ENCODE measurements around the gene SRD5A1. TPM values are rescaled to one million over a fixed set of nuclear protein-coding genes. Genes with fewer than 3 reads are reported as not detected.
A peak's percentile ranks its signal among the peaks of the same experiment; 100 is the strongest.

The SRD5A1 gene
- polyA plus RNA-seq, 2 of the 4 experiments (the other 2 are of a cell fraction) = 9.7 to 25.4 TPM

DNA sequence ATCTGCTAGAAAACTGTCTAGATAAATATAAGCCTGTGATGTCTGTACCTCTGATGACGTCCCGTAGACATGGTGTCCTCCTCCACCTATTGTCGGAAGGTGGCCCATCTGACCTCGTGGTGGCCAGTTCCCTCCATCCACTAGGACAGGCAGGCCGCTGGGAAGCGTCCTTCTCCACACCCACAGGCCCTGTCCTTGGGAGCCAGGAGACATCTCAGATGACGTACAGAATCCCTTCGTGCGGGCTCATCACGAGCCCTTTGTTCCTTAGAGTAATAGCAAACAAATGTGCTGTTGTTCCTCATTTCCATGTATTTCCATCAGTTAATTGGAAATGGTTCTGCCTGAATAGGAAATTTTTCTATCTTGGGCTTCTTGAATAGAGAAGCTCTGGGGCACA, 41.6 kb downstream of the SRD5A1 start:
- TF ChIP-seq HOXB5 (CRISPR knock-in tag; IDR thresholded peaks at IDR 0.05) (no peak), SREBF2 (IDR thresholded peaks at IDR 0.05) (no peak), POLR2AphosphoS2 (conservative IDR thresholded peaks at IDR 0.05; ENCODE audit: low read length) (no peak), ZFP36 (IDR thresholded peaks at IDR 0.05; ENCODE audit: borderline replicate concordance, partially characterized antibody) (no peak), RAD21 (conservative IDR thresholded peaks at IDR 0.05 in 1 of 2, IDR thresholded peaks at IDR 0.05 in 1 of 2) (no peak), RCOR1 (IDR thresholded peaks at IDR 0.05; ENCODE audit: low read depth, low read length) (no peak), CEBPB (IDR thresholded peaks at IDR 0.05) (no peak), ZSCAN20 (CRISPR knock-in tag; IDR thresholded peaks at IDR 0.05) (no peak), HOXA7 (CRISPR knock-in tag; IDR thresholded peaks at IDR 0.05) (no peak), CBX8 (IDR thresholded peaks at IDR 0.05) (no peak)
- TF ChIP-seq, protein P1, sequence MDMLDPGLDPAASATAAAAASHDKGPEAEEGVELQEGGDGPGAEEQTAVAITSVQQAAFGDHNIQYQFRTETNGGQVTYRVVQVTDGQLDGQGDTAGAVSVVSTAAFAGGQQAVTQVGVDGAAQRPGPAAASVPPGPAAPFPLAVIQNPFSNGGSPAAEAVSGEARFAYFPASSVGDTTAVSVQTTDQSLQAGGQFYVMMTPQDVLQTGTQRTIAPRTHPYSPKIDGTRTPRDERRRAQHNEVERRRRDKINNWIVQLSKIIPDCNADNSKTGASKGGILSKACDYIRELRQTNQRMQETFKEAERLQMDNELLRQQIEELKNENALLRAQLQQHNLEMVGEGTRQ (IDR thresholded peaks at IDR 0.05) = no peak
- TF ChIP-seq, protein P2, sequence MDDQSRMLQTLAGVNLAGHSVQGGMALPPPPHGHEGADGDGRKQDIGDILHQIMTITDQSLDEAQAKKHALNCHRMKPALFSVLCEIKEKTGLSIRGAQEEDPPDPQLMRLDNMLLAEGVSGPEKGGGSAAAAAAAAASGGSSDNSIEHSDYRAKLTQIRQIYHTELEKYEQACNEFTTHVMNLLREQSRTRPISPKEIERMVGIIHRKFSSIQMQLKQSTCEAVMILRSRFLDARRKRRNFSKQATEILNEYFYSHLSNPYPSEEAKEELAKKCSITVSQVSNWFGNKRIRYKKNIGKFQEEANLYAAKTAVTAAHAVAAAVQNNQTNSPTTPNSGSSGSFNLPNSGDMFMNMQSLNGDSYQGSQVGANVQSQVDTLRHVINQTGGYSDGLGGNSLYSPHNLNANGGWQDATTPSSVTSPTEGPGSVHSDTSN (IDR thresholded peaks at IDR 0.05) = no peak
- CTCF ChIA-PET = no interaction called here
- Histone ChIP-seq H3K4me1 (no peaks in the 10 kb centered on the region), H3K4me3 (no peak overlapping the region), H3K9me3 (peaks cover 7% of the 10 kb centered on the region; the same call in 1 of the 3 replicates), H3K27ac (no peak overlapping the region), H3K4me2 (no peak overlapping the region)
- FAIRE-seq (no peak), ATAC-seq (no peak), DNase-seq (ENCODE audit: low read depth in 1 of 2, low spot score in 1 of 2) (no peak)
- POLR2A ChIA-PET = no interaction called here
- WGBS (ENCODE audit: missing lambda C conversion rate) = 81% methylated on average over 10 of the region's 10 CpGs

DNA sequence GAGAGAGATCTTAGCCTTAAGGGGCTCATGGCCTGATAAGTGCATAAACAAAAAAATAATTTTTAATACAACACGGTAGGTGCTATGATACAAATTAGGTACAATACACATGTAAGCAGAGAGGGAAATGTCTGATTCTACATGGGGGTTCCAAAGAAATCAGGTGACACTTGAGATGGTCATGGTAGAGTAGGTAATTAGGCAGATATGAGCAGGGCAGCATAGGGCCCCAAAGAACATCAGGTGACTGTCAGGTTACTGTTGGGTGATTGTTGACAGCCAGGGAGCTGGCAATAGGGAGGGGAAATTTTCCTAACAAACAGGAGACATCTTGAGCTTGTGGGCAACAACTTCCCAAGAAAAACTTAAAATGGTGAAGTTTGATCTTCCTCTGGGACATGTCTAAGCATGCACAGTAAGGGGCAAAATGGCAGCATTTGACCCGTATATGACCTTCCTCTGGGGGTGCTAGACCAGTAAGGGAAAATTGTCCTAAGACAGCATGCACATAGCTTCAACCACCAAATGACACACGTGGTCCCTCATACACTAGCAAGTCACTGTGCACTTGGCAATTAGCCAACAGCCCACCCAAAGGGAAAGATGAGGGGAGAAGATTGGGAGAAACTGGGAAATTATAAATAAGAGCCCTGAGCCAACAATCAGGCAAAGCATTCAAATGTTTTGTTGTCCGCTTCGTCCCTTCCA, 42.7 kb downstream of the SRD5A1 start:
- Histone ChIP-seq H3K9me3 (peaks cover 7% of the 10 kb centered on the region; the same call in 1 of the 3 replicates), H3K27ac (0 out of 6 replicates have a peak overlapping the region, but pooled peaks of 1 of the 2 experiments have one; percentile 22), H3K4me3 (no peak overlapping the region), H3K4me2 (no peak overlapping the region), H3K4me1 (no peaks in the 10 kb centered on the region)
- no peak for TF ChIP-seq RNF2 (IDR thresholded peaks at IDR 0.05; ENCODE audit: borderline replicate concordance, low read depth)
- no peak for TF ChIP-seq HOXB13 (CRISPR knock-in tag; IDR thresholded peaks at IDR 0.05; ENCODE audit: low read depth)
- no peak for TF ChIP-seq MAZ (IDR thresholded peaks at IDR 0.05; ENCODE audit: borderline replicate concordance, low read depth, low read length)
- TF ChIP-seq FOSL2 (IDR thresholded peaks at IDR 0.05) = no peak
- no peak for TF ChIP-seq FOSL2 (CRISPR knock-in tag; IDR thresholded peaks at IDR 0.05)
- TF ChIP-seq, protein P3, sequence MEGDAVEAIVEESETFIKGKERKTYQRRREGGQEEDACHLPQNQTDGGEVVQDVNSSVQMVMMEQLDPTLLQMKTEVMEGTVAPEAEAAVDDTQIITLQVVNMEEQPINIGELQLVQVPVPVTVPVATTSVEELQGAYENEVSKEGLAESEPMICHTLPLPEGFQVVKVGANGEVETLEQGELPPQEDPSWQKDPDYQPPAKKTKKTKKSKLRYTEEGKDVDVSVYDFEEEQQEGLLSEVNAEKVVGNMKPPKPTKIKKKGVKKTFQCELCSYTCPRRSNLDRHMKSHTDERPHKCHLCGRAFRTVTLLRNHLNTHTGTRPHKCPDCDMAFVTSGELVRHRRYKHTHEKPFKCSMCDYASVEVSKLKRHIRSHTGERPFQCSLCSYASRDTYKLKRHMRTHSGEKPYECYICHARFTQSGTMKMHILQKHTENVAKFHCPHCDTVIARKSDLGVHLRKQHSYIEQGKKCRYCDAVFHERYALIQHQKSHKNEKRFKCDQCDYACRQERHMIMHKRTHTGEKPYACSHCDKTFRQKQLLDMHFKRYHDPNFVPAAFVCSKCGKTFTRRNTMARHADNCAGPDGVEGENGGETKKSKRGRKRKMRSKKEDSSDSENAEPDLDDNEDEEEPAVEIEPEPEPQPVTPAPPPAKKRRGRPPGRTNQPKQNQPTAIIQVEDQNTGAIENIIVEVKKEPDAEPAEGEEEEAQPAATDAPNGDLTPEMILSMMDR (IDR thresholded peaks at IDR 0.05) = no peak
- DNase-seq (ENCODE audit: low read depth in 1 of 2, low spot score in 1 of 2) = peak in 1 of 2 experiments; percentile 11
- whole genome bisulfite sequencing (ENCODE audit: missing lambda C conversion rate) = 86% methylated on average over 5 of the region's 5 CpGs
- ChIA-PET CTCF (no interaction called here), POLR2A (no interaction called here)
- FAIRE-seq = no peak
- ATAC-seq = no peak; a peak in 1 of 6 replicates

DNA sequence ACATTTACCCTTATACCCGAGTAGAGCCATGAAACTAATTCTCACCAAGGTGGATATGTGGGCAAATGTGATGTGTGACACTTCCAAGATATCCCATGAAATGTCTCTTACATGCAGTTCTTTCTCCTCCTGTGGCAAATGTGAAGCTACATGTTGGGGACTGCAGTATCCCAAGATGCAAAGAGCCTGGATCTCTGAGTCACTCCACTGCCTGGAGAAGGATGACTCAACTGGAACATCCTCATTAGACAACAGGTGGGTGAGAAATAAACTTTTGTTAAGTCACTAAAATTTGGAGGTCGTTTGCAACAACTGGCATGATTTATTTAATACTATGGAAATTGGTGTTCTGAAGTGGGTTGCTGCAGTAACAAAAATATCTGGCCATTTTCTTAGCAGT, 43.5 kb downstream of the SRD5A1 start:
- ChIA-PET CTCF (no interaction called here), POLR2A (no interaction called here)
- FAIRE-seq = no peak
- TF ChIP-seq NPAS2 (CRISPR knock-in tag; IDR thresholded peaks at IDR 0.05; ENCODE audit: borderline replicate concordance) = no peak
- TF ChIP-seq FOSL2 (IDR thresholded peaks at IDR 0.05) = 0 out of 2 replicates have a peak, but pooled peaks have one; percentile 8
- peak; percentile 30; the same call in 1 of the 2 replicates for TF ChIP-seq FOSL2 (CRISPR knock-in tag; IDR thresholded peaks at IDR 0.05)
- no peak for ATAC-seq
- WGBS (ENCODE audit: missing lambda C conversion rate) = 51% methylated on average over 2 of the region's 2 CpGs
- no peak overlapping the region for H3K4me2 ChIP-seq
- H3K9me3 ChIP-seq = peaks cover 7% of the 10 kb centered on the region; the same call in 1 of the 3 replicates
- no peak overlapping the region for H3K4me3 ChIP-seq
- no peak overlapping the region for H3K27ac ChIP-seq
- H3K4me1 ChIP-seq = no peaks in the 10 kb centered on the region
- DNase-seq (ENCODE audit: low read depth in 1 of 2, low spot score in 1 of 2) = no peak

Measured in A549 (cell line).